Loucy (cell line): Measurements from ENCODE around the gene TBC1D3.
"Not testable (repeated sequence)": the region's sequence is repeated elsewhere in the genome, so short reads cannot be mapped to it uniquely, and the experiment has no call there.

Experiments
- EZH2phosphoT487 ChIP-seq: fragments of 200-600 bp; IDR thresholded peaks from 2 replicates; pipeline ENCODE4 v1.6.1; 2018; ENCODE audit warnings: antibody characterized with exemption, mild to moderate bottlenecking, moderate library complexity, borderline replicate concordance
- TF ChIP-seq, protein P1 (sequence below): fragments of 200-600 bp; sonication (generic); conservative IDR thresholded peaks from 2 replicates; pipeline ENCODE4 v1.5.1; 2014; ENCODE audit warnings: mild to moderate bottlenecking, antibody characterized with exemption, low read length

DNA sequence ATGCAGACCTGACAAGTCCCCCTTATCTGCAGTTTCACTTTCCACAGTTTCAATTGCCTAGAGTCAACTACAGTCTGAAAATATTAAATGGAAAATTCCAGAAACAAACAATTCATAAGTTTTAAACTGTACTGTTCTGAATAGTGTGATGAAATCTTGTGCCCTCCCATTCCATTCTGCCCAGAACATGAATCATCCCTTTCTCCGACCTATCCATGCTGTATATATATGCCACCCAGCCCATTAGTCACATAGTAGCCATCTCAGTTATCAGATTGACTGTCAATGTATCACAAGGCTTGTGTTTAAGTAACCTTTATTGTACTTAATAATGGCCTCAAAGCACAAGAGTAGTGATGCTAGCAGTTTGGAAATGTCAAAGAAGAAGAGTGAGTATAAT lies 40.4 kb upstream of the TBC1D3 start:
- TF ChIP-seq, protein P1, sequence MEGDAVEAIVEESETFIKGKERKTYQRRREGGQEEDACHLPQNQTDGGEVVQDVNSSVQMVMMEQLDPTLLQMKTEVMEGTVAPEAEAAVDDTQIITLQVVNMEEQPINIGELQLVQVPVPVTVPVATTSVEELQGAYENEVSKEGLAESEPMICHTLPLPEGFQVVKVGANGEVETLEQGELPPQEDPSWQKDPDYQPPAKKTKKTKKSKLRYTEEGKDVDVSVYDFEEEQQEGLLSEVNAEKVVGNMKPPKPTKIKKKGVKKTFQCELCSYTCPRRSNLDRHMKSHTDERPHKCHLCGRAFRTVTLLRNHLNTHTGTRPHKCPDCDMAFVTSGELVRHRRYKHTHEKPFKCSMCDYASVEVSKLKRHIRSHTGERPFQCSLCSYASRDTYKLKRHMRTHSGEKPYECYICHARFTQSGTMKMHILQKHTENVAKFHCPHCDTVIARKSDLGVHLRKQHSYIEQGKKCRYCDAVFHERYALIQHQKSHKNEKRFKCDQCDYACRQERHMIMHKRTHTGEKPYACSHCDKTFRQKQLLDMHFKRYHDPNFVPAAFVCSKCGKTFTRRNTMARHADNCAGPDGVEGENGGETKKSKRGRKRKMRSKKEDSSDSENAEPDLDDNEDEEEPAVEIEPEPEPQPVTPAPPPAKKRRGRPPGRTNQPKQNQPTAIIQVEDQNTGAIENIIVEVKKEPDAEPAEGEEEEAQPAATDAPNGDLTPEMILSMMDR, result not testable (repeated sequence)
- not testable (repeated sequence) for TF ChIP-seq EZH2phosphoT487
